ENCODE data around the gene INHA. TPM values are rescaled to one million over a fixed set of nuclear protein-coding genes. Genes with fewer than 3 reads are reported as not detected.

Gene INHA
- total RNA-seq, 1 donor from 2014 or later, result 0.52 TPM

DNA sequence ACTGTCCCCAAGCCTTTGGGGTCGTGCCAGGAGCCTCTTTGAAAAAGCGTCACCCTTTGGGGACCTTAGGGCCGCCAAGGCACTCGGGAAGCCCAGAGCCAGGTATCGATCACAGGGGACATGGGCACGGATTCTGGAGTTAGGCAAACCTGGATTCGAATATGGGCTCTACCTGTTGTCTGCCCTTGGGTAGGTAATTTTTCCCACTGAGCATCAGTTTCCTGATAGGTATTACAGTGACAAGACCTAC, 19.0 kb upstream of the INHA start:
- H3K4me1 ChIP-seq (ENCODE audit: insufficient read depth, low read length), result peaks cover 14% of the 10 kb centered on the region
- Mint-ChIP-seq H3K4me1 (ENCODE audit: low read depth, unreplicated experiment) (peaks cover 1% of the 10 kb centered on the region), H3K27ac (ENCODE audit: unreplicated experiment) (no peak overlapping the region), H3K27me3 (ENCODE audit: low read depth, unreplicated experiment) (peaks cover 17% of the 10 kb centered on the region), H3K36me3 (ENCODE audit: low read depth, unreplicated experiment) (peaks cover 11% of the 10 kb centered on the region), H3K9me3 (ENCODE audit: unreplicated experiment) (no peaks in the 10 kb centered on the region), H3K4me3 (ENCODE audit: unreplicated experiment) (peak overlapping the region; percentile 55)
- no peaks in the 10 kb centered on the region for H3K36me3 ChIP-seq (ENCODE audit: insufficient read depth, low read length)
- H3K9me3 ChIP-seq (ENCODE audit: insufficient read depth, low read depth, low read length), result no peaks in the 10 kb centered on the region
- H3K27ac ChIP-seq (ENCODE audit: low read depth, low read length), result no peak overlapping the region
- H4K20me1 ChIP-seq (ENCODE audit: insufficient read depth, low read length), result peaks cover 5% of the 10 kb centered on the region
- FAIRE-seq (no peak), DNase-seq (ENCODE audit: low read depth) (no peak)
- no peaks in the 10 kb centered on the region for H3K79me2 ChIP-seq (ENCODE audit: insufficient read depth, low read length)
- peak overlapping the region; percentile 62 for H3K4me3 ChIP-seq (ENCODE audit: insufficient read depth, low read depth, low read length)
- H3K4me2 ChIP-seq (ENCODE audit: low read length), result peak overlapping the region; percentile 97
- no peaks in the 10 kb centered on the region for H3K27me3 ChIP-seq (ENCODE audit: insufficient read depth, low read length)
- H3K9ac ChIP-seq (ENCODE audit: low read length), result peak overlapping the region; percentile 72
- H2AFZ ChIP-seq (ENCODE audit: low read depth, low read length), result peak overlapping the region; percentile 86
- TF ChIP-seq EZH2 (IDR thresholded peaks at IDR 0.05; ENCODE audit: insufficient read depth, low read length), result no peak
- no peak for TF ChIP-seq CTCF (IDR thresholded peaks at IDR 0.05; ENCODE audit: insufficient read depth, low read depth, low read length)

- Histone ChIP-seq H2AFZ (ENCODE audit: low read depth, low read length) (no peak overlapping the region), H3K9me3 (ENCODE audit: insufficient read depth, low read depth, low read length) (no peaks in the 10 kb centered on the region), H3K27me3 (ENCODE audit: insufficient read depth, low read length) (no peaks in the 10 kb centered on the region), H3K4me1 (ENCODE audit: insufficient read depth, low read length) (peaks cover 14% of the 10 kb centered on the region), H3K4me3 (ENCODE audit: insufficient read depth, low read depth, low read length) (no peak overlapping the region), H3K9ac (ENCODE audit: low read length) (no peak overlapping the region), H3K36me3 (ENCODE audit: insufficient read depth, low read length) (no peaks in the 10 kb centered on the region), H3K27ac (ENCODE audit: low read depth, low read length) (no peak overlapping the region), H3K79me2 (ENCODE audit: insufficient read depth, low read length) (no peaks in the 10 kb centered on the region), H3K4me2 (ENCODE audit: low read length) (peak overlapping the region; percentile 97), H4K20me1 (ENCODE audit: insufficient read depth, low read length) (peaks cover 5% of the 10 kb centered on the region)
- no peak for TF ChIP-seq CTCF (IDR thresholded peaks at IDR 0.05; ENCODE audit: insufficient read depth, low read depth, low read length)
- TF ChIP-seq EZH2 (IDR thresholded peaks at IDR 0.05; ENCODE audit: insufficient read depth, low read length), result no peak
- no peak for FAIRE-seq
- H3K27ac Mint-ChIP-seq (ENCODE audit: unreplicated experiment), result no peak overlapping the region
- peaks cover 15% of the 10 kb centered on the region for H3K27me3 Mint-ChIP-seq (ENCODE audit: low read depth, unreplicated experiment)
- H3K36me3 Mint-ChIP-seq (ENCODE audit: low read depth, unreplicated experiment), result peaks cover 8% of the 10 kb centered on the region
- peak overlapping the region; percentile 55 for H3K4me3 Mint-ChIP-seq (ENCODE audit: unreplicated experiment)
- DNase-seq (ENCODE audit: low read depth), result no peak
- peaks cover 1% of the 10 kb centered on the region for H3K4me1 Mint-ChIP-seq (ENCODE audit: low read depth, unreplicated experiment)
- no peaks in the 10 kb centered on the region for H3K9me3 Mint-ChIP-seq (ENCODE audit: unreplicated experiment)
Observed at GRCh38 chr2:219553463-219553963, 18.6 kb upstream of the INHA start.

DNA sequence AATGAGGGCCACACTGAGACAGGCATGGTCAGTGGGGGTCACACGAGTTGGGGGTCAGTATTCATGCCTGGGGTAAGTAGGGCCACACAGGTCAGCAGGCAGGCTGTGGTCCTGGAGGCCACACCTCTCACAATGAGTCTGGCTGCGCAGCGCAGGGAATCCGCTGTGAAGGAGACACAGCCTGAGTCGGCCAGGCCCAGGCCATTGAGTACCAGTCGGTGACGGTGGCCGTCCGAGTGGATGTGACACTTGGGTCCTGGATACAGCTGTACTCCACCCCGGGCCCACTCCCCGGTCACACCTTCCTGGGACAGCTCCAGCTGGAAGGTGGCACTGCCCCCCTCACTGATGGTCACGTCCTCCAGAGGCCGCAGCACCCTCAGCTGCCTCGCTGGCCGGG, 17.8 kb upstream of the INHA start:
- peaks cover 5% of the 10 kb centered on the region for H4K20me1 ChIP-seq (ENCODE audit: insufficient read depth, low read length)
- no peak overlapping the region for H3K4me2 ChIP-seq (ENCODE audit: low read length)
- H3K9me3 Mint-ChIP-seq (ENCODE audit: unreplicated experiment), result no peaks in the 10 kb centered on the region
- no peak overlapping the region for H3K27ac Mint-ChIP-seq (ENCODE audit: unreplicated experiment)
- H3K9ac ChIP-seq (ENCODE audit: low read length), result no peak overlapping the region
- no peaks in the 10 kb centered on the region for H3K79me2 ChIP-seq (ENCODE audit: insufficient read depth, low read length)
- FAIRE-seq (no peak), DNase-seq (ENCODE audit: low read depth) (no peak)
- peaks cover 1% of the 10 kb centered on the region for H3K4me1 Mint-ChIP-seq (ENCODE audit: low read depth, unreplicated experiment)
- no peak overlapping the region for H3K4me3 ChIP-seq (ENCODE audit: insufficient read depth, low read depth, low read length)
- H3K27me3 Mint-ChIP-seq (ENCODE audit: low read depth, unreplicated experiment), result peaks cover 10% of the 10 kb centered on the region
- H3K27me3 ChIP-seq (ENCODE audit: insufficient read depth, low read length), result no peaks in the 10 kb centered on the region
- no peak overlapping the region for H3K4me3 Mint-ChIP-seq (ENCODE audit: unreplicated experiment)
- no peaks in the 10 kb centered on the region for H3K9me3 ChIP-seq (ENCODE audit: insufficient read depth, low read depth, low read length)
- no peaks in the 10 kb centered on the region for H3K36me3 ChIP-seq (ENCODE audit: insufficient read depth, low read length)
- H3K36me3 Mint-ChIP-seq (ENCODE audit: low read depth, unreplicated experiment), result peaks cover 6% of the 10 kb centered on the region
- TF ChIP-seq EZH2 (IDR thresholded peaks at IDR 0.05; ENCODE audit: insufficient read depth, low read length) (no peak), CTCF (IDR thresholded peaks at IDR 0.05; ENCODE audit: insufficient read depth, low read depth, low read length) (no peak)
- H3K27ac ChIP-seq (ENCODE audit: low read depth, low read length), result no peak overlapping the region
- H3K4me1 ChIP-seq (ENCODE audit: insufficient read depth, low read length), result peaks cover 14% of the 10 kb centered on the region
- no peak overlapping the region for H2AFZ ChIP-seq (ENCODE audit: low read depth, low read length)

All from astrocyte (in vitro differentiated cells and primary cell).